GM12878 (cell line): ENCODE data around the gene ARVCF. TPM values are rescaled to one million over a fixed set of nuclear protein-coding genes. Genes with fewer than 3 reads are reported as not detected.

ENCODE experiments used
- ATAC-seq: fragments of 200-7000 bp; cut with Tn5 transposase; 3 replicates; pipeline ENCODE4 v1.9.1; 2020; ENCODE audit warnings: mild to moderate bottlenecking, moderate library complexity
- BruUV-seq: library from RNA; stranded (reverse); fragments of 400-500 nt; replicated peaks from 2 replicates; lab custom pipeline; 2021; lab: Mats Ljungman, UMichigan
- CTCF ChIA-PET: fragments of 300-600 bp; sonication (Branson Sonifier 250); formaldehyde crosslinking; extraction: SDS; loops from one replicate; lab custom pipeline; 2021; ENCODE audit warnings: inconsistent platforms; lab: Yijun Ruan, JAX
- POLR2A ChIA-PET: fragments of 350-600 bp; formaldehyde crosslinking; extraction: SDS; loops from one replicate; lab custom pipeline; 2021; ENCODE audit warnings: inconsistent platforms; lab: Charles Lee
- RAD21 ChIA-PET: fragments of 300-600 bp; sonication (Branson Sonifier 250); formaldehyde crosslinking; loops from one replicate; lab custom pipeline; 2023; ENCODE audit warnings: antibody characterized with exemption; ENCODE audit not compliant: unreplicated experiment; lab: Charles Lee
- SMC1A ChIA-PET: fragments of 300-600 bp; sonication (Branson Sonifier 250); formaldehyde crosslinking; loops from one replicate; lab custom pipeline; 2023; ENCODE audit not compliant: unreplicated experiment, uncharacterized antibody; lab: Charles Lee
- DNase-seq: peaks from one replicate; pipeline ENCODE4 v3.0.0-alpha.2; 2011; ENCODE audit warnings: low read depth, low spot score
- FAIRE-seq: peaks from 3 replicates; lab custom pipeline; 2011; peaks lifted over from hg19 to GRCh38; lab: Jason Lieb, UNC
- H2AFZ ChIP-seq: 2 replicates; pipeline ENCODE4 v1.6.0; 2011; ENCODE audit warnings: low read depth, low read length, control low read depth; ENCODE audit not compliant: control insufficient read depth
- H3K27ac ChIP-seq: 2 replicates; pipeline ENCODE4 v1.5.1; 2011; ENCODE audit warnings: control low read depth; ENCODE audit not compliant: control insufficient read depth, insufficient read depth
- H3K27me3 ChIP-seq, 2 experiments: replicated peaks in 1 of 2; 2 replicates each; pipeline versions ENCODE4 v1.6.0 to v1.6.1; 2011; ENCODE audit warnings: low read length in 1 of 2; ENCODE audit not compliant: control insufficient read depth in 2 of 2, insufficient read depth in 2 of 2
- H3K36me3 ChIP-seq, 2 experiments: 2 replicates each; pipeline ENCODE4 v1.5.1; 2011; ENCODE audit warnings: low read length in 1 of 2; ENCODE audit not compliant: control insufficient read depth in 2 of 2, insufficient read depth in 2 of 2
- H3K4me1 ChIP-seq: 2 replicates; pipeline ENCODE4 v1.6.1; 2011; ENCODE audit warnings: mild to moderate bottlenecking, low read length, moderate library complexity, mixed read lengths; ENCODE audit not compliant: control insufficient read depth, insufficient read depth
- H3K4me2 ChIP-seq: 2 replicates; pipeline ENCODE4 v1.6.0; 2011; ENCODE audit warnings: control low read depth; ENCODE audit not compliant: control insufficient read depth, insufficient read depth
- H3K4me3 ChIP-seq: fragments of 200-600 bp; sonication (generic); 2 replicates; pipeline ENCODE4 v1.5.1; 2016
- H3K79me2 ChIP-seq: 2 replicates; pipeline ENCODE4 v1.6.0; 2011; ENCODE audit warnings: low read length; ENCODE audit not compliant: control insufficient read depth, insufficient read depth
- H3K9ac ChIP-seq: 2 replicates; pipeline ENCODE4 v1.8.0; 2011; ENCODE audit warnings: low read length, control low read depth, mixed read lengths; ENCODE audit not compliant: control insufficient read depth, insufficient read depth
- H3K9me3 ChIP-seq: replicated peaks from 3 replicates; pipeline ENCODE4 v1.5.1; 2011; ENCODE audit warnings: mild to moderate bottlenecking, low read length; ENCODE audit not compliant: control insufficient read depth, insufficient read depth
- H4K20me1 ChIP-seq: 2 replicates; pipeline ENCODE4 v1.6.0; 2011; ENCODE audit not compliant: control insufficient read depth, insufficient read depth
- BHLHE40 ChIP-seq, 2 experiments: fragments of 450-650 bp in 1 of 2; IDR thresholded peaks; 2 replicates each; pipeline ENCODE4 v1.6.1; 2011 to 2017; ENCODE audit warnings: low read depth in 2 of 2, borderline replicate concordance in 1 of 2, improper control_type of control experiment in 1 of 2, low read length in 1 of 2, mild to moderate bottlenecking in 1 of 2
- NBN ChIP-seq: fragments of 450-650 bp; IDR thresholded peaks from 2 replicates; pipeline ENCODE4 v1.6.1; 2016
- NKRF ChIP-seq: fragments of 450-650 bp; conservative IDR thresholded peaks from 2 replicates; pipeline ENCODE4 v1.6.1; 2017; ENCODE audit warnings: mild to moderate bottlenecking, moderate library complexity
- SREBF1 ChIP-seq: IDR thresholded peaks from 2 replicates; pipeline ENCODE4 v1.6.1; 2012; ENCODE audit warnings: mild to moderate bottlenecking, low read length
- TCF3 ChIP-seq: IDR thresholded peaks from 2 replicates; pipeline ENCODE4 v1.6.1; 2012; ENCODE audit warnings: low read depth, mild to moderate bottlenecking, low read length, borderline replicate concordance; ENCODE audit not compliant: insufficient read depth
- YY1 ChIP-seq: IDR thresholded peaks from 2 replicates; pipeline ENCODE4 v1.6.1; 2011; ENCODE audit warnings: low read depth, mild to moderate bottlenecking, low read length
- ZBTB4 ChIP-seq: fragments of 450-650 bp; formaldehyde crosslinking; IDR thresholded peaks from 2 replicates; pipeline ENCODE4 v1.4.0; 2022; ENCODE audit warnings: mild to moderate bottlenecking, moderate library complexity
- ZBTB40 ChIP-seq: fragments of 450-650 bp; IDR thresholded peaks from 2 replicates; pipeline ENCODE4 v1.6.1; 2016; ENCODE audit warnings: mild to moderate bottlenecking, moderate library complexity, borderline replicate concordance
- ZNF687 ChIP-seq: fragments of 450-650 bp; IDR thresholded peaks from 2 replicates; pipeline ENCODE4 v1.6.1; 2017; ENCODE audit warnings: mild to moderate bottlenecking, moderate library complexity
- WGBS: methylation state at CpG from one replicate; pipeline ENCODE4 v1.1.6; 2016; ENCODE audit warnings: low lambda C conversion rate; ENCODE audit not compliant: insufficient replicate concordance, insufficient coverage; ENCODE audit errors: missing lambda C conversion rate; 5-methylcytosine and 5-hydroxymethylcytosine counted together
- in situ Hi-C: fragments of 300-500 bp; cut with MboI; formaldehyde crosslinking; loops from 9 replicates; pipeline ENCODE4 v1.14.3; 2018; ENCODE audit warnings: mixed read lengths
- intact Hi-C: fragments of 100-400 bp; cut with micrococcal nuclease; formaldehyde crosslinking; loops from one replicate; pipeline ENCODE4 v1.14.2; 2022; ENCODE audit not compliant: unreplicated experiment
- polyA plus RNA-seq, 11 experiments: library from polyadenylated mRNA; depleted of rRNA in 4 of 11; unstranded in 6 of 11; stranded (reverse) in 5 of 11; fragments of >200 nt; fragmentation: Nextera tagmentation in 4 of 11; fragmentation: Illumina TruSeq in 1 of 11; extraction: Ambion mirVana in 4 of 11; extraction: Trizol in 1 of 11; gene quantifications; 1 replicate in 1 of 11; 2 replicates in 10 of 11; pipeline versions ENCODE4 v1.2.1 to v1.2.3, GENCODE V29; 2011 to 2016; ENCODE audit warnings: inconsistent platforms in 2 of 11, missing spikeins in 2 of 11, low read depth in 1 of 11
- total RNA-seq, 4 experiments: library from RNA; depleted of rRNA in 3 of 4; stranded (reverse); fragments of >200 nt in 3 of 4; fragmentation: Illumina TruSeq in 1 of 4; extraction: Trizol in 1 of 4; gene quantifications; 2 replicates each; pipeline versions ENCODE4 v1.2.1 to v1.2.3, GENCODE V29; 2013 to 2021

ARVCF gene
- total and polyA plus RNA-seq, 10 of the 15 experiments (the other 5 are each of a cell fraction or from before 2014, with no cell fraction given): 0.13 to 1.9 (median 1.0) TPM; not detected in 2

- ChIA-PET RAD21 (no interaction called here), POLR2A (no interaction called here), CTCF (no interaction called here), SMC1A (no interaction called here)
- Histone ChIP-seq H3K27ac (no peak overlapping the region), H3K27me3 (no peaks in the 10 kb centered on the region), H2AFZ (no peak overlapping the region), H3K9me3 (no peaks in the 10 kb centered on the region), H3K4me3 (no peak overlapping the region), H3K79me2 (no peaks in the 10 kb centered on the region), H3K4me2 (no peak overlapping the region), H3K9ac (no peak overlapping the region), H3K4me1 (no peaks in the 10 kb centered on the region), H3K36me3 (no peaks in the 10 kb centered on the region; a peak in 1 of 4 replicates), H4K20me1 (no peaks in the 10 kb centered on the region)
- no peak for DNase-seq
- intact Hi-C loops (no loop called here), in situ Hi-C loops (no loop called here)
- no TSS peak for BruUV-seq
- 69% methylated on average over 50 of the region's 52 CpGs for WGBS
- ATAC-seq: no peak
- no peak for FAIRE-seq
- TF ChIP-seq ZBTB40 (no peak), ZBTB4 (CRISPR knock-in tag) (no peak), YY1 (no peak), NKRF (no peak), BHLHE40 (IDR thresholded peaks at IDR 0.05; ENCODE audit: borderline replicate concordance in 1 of 2, low read depth in 2 of 2, low read length in 1 of 2) (no peak), ZNF687 (no peak), NBN (no peak), SREBF1 (no peak), TCF3 (no peak)
These were observed 36.7 kb downstream of the ARVCF start for GRCh38 chr22:19979712-19980493.
